Fibroblast of the aortic adventitia (primary cell): ENCODE results near the gene KIF1B. TPM values are rescaled to one million over a fixed set of nuclear protein-coding genes. Genes with fewer than 3 reads are reported as not detected.

Source experiments
- DNase-seq: peaks from one replicate; pipeline ENCODE4 v3.0.0-alpha.2; 2010; ENCODE audit warnings: low read depth
- H3K4me3 ChIP-seq: 2 replicates; pipeline ENCODE4 v1.5.1; 2011; ENCODE audit warnings: low read depth, mild to moderate bottlenecking, control low read depth, low read length, moderate library complexity
- total RNA-seq: library from RNA; depleted of rRNA; stranded (reverse); fragments of >200 nt; gene quantifications from 2 replicates; pipeline ENCODE4 v1.2.3, GENCODE V29; 2012; ENCODE audit warnings: low replicate concordance
- TF ChIP-seq, protein P1 (sequence below): IDR thresholded peaks from 2 replicates; pipeline ENCODE4 v1.5.1; 2011; ENCODE audit warnings: mild to moderate bottlenecking, low read length, control low read depth, inconsistent platforms; ENCODE audit not compliant: insufficient read depth

KIF1B gene
- 34.8 and 45.5 TPM in 2 replicates for total RNA-seq

GRCh38 chr1:10209905-10210810 is at the start of gene KIF1B:
Gene KIF1B (plus strand): TSS chr1:10210570. CDS start chr1:10232329, 21,759 bp downstream.
- H3K4me3 ChIP-seq = peak within 1 kb of the TSS; percentile 95
- DNase-seq = peak; percentile 97
- TF ChIP-seq, protein P1, sequence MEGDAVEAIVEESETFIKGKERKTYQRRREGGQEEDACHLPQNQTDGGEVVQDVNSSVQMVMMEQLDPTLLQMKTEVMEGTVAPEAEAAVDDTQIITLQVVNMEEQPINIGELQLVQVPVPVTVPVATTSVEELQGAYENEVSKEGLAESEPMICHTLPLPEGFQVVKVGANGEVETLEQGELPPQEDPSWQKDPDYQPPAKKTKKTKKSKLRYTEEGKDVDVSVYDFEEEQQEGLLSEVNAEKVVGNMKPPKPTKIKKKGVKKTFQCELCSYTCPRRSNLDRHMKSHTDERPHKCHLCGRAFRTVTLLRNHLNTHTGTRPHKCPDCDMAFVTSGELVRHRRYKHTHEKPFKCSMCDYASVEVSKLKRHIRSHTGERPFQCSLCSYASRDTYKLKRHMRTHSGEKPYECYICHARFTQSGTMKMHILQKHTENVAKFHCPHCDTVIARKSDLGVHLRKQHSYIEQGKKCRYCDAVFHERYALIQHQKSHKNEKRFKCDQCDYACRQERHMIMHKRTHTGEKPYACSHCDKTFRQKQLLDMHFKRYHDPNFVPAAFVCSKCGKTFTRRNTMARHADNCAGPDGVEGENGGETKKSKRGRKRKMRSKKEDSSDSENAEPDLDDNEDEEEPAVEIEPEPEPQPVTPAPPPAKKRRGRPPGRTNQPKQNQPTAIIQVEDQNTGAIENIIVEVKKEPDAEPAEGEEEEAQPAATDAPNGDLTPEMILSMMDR = peak; percentile 91

GRCh38 chr1:10160907-10161490 is 49.4 kb upstream of the KIF1B start:
- no peak for DNase-seq
- TF ChIP-seq, protein P1 = no peak
- H3K4me3 ChIP-seq = no peak overlapping the region

DNA sequence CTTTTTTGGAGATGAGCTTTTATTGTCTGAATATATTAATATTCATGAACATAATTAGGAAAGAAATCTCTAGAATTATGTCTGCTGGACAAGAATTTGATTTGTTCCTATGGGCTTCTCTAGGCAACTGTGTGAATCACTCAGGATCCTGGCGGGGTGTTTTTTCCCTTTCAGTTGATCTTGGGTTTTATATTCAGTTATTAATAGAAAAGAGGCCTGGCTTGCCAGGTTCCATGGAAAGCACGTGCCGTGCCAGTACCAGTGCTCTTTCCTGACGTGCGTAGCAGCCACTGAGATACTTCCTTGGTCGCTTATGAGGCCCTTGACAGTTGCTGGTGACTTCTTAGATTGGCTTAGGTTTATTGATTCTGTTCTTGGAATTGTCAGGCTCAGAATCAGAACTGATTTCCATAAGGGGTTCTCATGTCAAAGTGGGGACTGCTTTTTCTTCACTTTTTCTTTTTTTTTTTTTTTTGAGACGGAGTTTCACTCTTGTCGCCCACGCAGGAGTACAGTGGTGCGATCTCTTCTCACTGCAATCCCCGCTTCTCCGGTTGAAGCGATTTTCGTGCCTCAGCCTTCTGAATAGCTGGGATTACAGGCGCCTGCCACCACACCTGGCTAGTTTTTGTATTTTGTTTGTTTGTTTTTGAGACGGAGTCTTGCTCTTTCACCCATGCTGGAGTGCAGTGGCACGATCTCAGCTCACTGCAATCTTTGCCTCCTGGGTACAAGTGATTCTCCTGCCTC is 48.7 kb upstream of the KIF1B start:
- TF ChIP-seq, protein P1 = no peak

DNA sequence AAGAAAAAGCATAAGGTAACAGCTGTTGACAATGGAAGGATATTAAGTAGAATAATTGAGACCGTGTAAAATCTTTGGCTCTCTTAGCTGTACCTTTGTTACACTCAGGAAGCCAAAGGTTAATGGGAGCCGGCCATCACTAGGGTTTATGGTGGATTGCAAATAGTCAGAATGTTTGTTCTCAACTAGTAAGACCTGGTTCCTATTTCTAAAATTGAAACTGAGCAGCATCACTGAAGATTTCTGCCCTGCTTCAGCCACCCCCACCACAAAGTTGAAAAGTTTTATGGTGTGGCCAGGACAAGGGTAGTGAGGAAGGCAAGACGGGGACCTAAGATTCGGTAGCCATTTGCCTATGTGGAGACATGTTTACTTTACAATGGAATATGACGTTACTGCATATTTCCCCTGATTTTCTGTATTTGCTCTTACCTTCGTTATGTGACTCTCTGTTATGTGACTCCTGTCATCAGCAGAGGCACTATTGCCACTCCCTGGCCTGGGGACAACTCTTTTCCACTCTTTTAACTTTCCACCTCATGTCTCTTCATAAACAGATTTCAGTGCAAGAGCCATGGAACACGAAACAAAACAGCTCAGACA is 41.4 kb upstream of the KIF1B start:
- DNase-seq = no peak
- TF ChIP-seq, protein P1 = no peak
- no peak overlapping the region for H3K4me3 ChIP-seq

More for the DNA sequence above, 48.7 kb upstream of the KIF1B start:
- no peak for DNase-seq
- no peak overlapping the region for H3K4me3 ChIP-seq

- TF ChIP-seq, protein P1 = no peak
- H3K4me3 ChIP-seq = no peak overlapping the region
- no peak for DNase-seq
These were observed 40.2 kb upstream of the KIF1B start for GRCh38 chr1:10170239-10170574.

DNA sequence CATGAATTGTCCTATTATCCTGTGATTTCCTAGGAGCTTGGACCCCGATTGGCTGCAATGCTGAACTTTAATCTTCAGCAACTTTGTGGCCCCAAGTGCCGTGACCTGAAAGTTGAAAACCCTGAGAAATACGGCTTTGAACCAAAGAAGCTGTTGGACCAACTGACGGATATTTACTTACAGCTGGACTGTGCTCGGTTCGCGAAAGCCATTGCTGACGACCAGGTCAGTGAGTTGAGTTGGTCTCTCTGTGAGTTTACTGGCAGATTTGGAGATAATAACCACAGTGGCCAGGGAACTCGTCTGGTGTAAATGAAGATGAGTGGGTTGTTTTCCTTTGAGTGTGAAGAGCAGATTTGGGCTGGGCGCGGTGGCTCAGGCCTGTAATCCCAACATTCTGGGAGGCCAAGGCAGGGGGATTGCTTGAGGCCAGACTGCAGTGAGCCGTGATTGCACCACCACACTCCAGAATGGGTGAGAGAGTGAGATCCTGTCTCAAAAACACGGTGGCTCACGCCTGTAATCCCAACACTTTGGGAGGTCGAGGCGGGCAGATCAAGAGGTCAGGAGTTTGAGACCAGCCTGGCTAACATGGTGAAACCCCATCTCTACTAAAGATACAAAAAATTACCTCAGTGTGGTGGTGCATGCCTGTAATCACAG is 39.1 kb upstream of the KIF1B start:
- no peak for DNase-seq
- TF ChIP-seq, protein P1 = no peak
- H3K4me3 ChIP-seq = no peak overlapping the region
